Heart left ventricle (tissue), 13 donors: ENCODE results near the gene CNTRL.

Source experiments
- CTCF ChIP-seq, 12 donors: fragments of 200-600 bp; sonication (generic) in 4 of 12; IDR thresholded peaks; one replicate each; pipeline versions ENCODE4 v1.5.0 to v1.8.0; 2018 to 2022; ENCODE audit warnings: antibody characterized with exemption in 12 of 12, mild to moderate bottlenecking in 5 of 12
- POLR2A ChIP-seq, 2 donors: fragments of 450-650 bp; IDR thresholded peaks; one replicate each; pipeline ENCODE4 v1.6.1; 2017; ENCODE audit warnings: antibody characterized with exemption in 2 of 2, mild to moderate bottlenecking in 2 of 2, moderate library complexity in 2 of 2
- donor health status: ischemic (EF 13 %, LVEDD 7.1; RV severe dilation, severe dysfunction).
- donor health status: DM: no; HTN: yes; CAD: no.
- donor health status: DM: no; HTN: no; CAD: no.
- donor health status: ischemic (EF 25% LVEDD 6.9; RV normal size, moderate dysfunction).
- donor health status: ischemic (EF 25% LVEDD 5.7; RV mildly dilated, moderate dysfunction).
- donor health status: ischemic (EF 35%, LVEDD 5.7; RV mildly dilated, moderate dysfunction).
- donor health status: nonischemic (EF 11% LVEDD 7.7; RV severe dilation, severe dysfunction).
- donor health status: DM: yes; HTN: yes; CAD: no.
- donor health status: PGD.
- donor health status: ischemic (EF 29% LVEDD 5.4; RV normal size, mild dysfunction).
- donor health status: nonischemic (EF 23%, LVEDD 6.1; RV moderate dilation, normal function).

- TF ChIP-seq CTCF (IDR thresholded peaks at IDR 0.05) (no peak), POLR2A (IDR thresholded peaks at IDR 0.05) (no peak)
Observed at GRCh38 chr9:121220996-121221663, 146.4 kb downstream of the CNTRL start.
